Neural crest cell (in vitro differentiated cells): ENCODE measurements around the gene FAM20B. TPM values are rescaled to one million over a fixed set of nuclear protein-coding genes. Genes with fewer than 3 reads are reported as not detected.

Experiments used
- DNase-seq: peaks from one replicate; pipeline ENCODE4 v3.0.0; 2021; ENCODE audit warnings: low read depth, mixed read lengths, low spot score
- H3K27ac Mint-ChIP-seq: one replicate; pipeline ENCODE4 v1.8.0; 2021; ENCODE audit warnings: mild to moderate bottlenecking, mixed read lengths; ENCODE audit not compliant: unreplicated experiment
- H3K27me3 Mint-ChIP-seq: 2 replicates; pipeline ENCODE4 v1.8.0; 2021; ENCODE audit warnings: low read depth, mild to moderate bottlenecking, mixed read lengths
- H3K36me3 Mint-ChIP-seq: 2 replicates; pipeline ENCODE4 v1.8.0; 2021; ENCODE audit warnings: low read depth, mild to moderate bottlenecking, mixed read lengths
- H3K4me1 Mint-ChIP-seq: 2 replicates; pipeline ENCODE4 v1.8.0; 2021; ENCODE audit warnings: mixed read lengths
- H3K4me3 Mint-ChIP-seq: one replicate; pipeline ENCODE4 v1.8.0; 2021; ENCODE audit warnings: mild to moderate bottlenecking, mixed read lengths
- H3K9me3 Mint-ChIP-seq: 2 replicates; pipeline ENCODE4 v1.8.0; 2021; ENCODE audit warnings: mixed read lengths
- total RNA-seq: library from RNA; stranded (reverse); gene quantifications from 2 replicates; pipeline ENCODE4 v1.2.1, GENCODE V29; 2021
- TF ChIP-seq, protein P1 (sequence below): fragments of 200-600 bp; sonication (generic); conservative IDR thresholded peaks from 2 replicates; pipeline ENCODE4 v1.5.0; 2021; ENCODE audit warnings: antibody characterized with exemption, mild to moderate bottlenecking

Gene FAM20B
- total RNA-seq, 1 donor from 2014 or later, result 39.7 TPM

DNA sequence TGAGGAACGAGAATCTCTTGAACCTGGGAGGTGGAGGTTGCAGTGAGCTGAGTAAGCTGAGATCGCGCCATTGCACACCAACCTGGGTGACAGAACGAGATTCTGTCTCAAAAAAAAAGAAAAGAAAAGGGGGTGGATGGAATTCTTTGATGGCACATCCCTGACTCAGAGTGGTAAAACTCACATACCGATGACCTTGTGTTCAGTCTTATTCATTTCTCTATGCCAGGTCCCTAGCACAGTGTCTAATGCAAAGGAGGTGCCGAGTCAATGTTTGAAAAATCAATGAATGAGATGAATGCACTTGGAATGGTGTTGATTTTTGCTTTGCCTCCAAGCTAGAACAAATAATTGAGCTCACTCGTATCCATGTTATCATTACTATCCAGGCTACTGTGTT is 18.5 kb upstream of the FAM20B start:
- H3K36me3 Mint-ChIP-seq, result no peaks in the 10 kb centered on the region
- no peak overlapping the region for H3K4me3 Mint-ChIP-seq
- H3K27ac Mint-ChIP-seq, result no peak overlapping the region
- DNase-seq, result no peak
- peaks cover 14% of the 10 kb centered on the region for H3K4me1 Mint-ChIP-seq
- TF ChIP-seq, protein P1, sequence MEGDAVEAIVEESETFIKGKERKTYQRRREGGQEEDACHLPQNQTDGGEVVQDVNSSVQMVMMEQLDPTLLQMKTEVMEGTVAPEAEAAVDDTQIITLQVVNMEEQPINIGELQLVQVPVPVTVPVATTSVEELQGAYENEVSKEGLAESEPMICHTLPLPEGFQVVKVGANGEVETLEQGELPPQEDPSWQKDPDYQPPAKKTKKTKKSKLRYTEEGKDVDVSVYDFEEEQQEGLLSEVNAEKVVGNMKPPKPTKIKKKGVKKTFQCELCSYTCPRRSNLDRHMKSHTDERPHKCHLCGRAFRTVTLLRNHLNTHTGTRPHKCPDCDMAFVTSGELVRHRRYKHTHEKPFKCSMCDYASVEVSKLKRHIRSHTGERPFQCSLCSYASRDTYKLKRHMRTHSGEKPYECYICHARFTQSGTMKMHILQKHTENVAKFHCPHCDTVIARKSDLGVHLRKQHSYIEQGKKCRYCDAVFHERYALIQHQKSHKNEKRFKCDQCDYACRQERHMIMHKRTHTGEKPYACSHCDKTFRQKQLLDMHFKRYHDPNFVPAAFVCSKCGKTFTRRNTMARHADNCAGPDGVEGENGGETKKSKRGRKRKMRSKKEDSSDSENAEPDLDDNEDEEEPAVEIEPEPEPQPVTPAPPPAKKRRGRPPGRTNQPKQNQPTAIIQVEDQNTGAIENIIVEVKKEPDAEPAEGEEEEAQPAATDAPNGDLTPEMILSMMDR, result no peak
- H3K27me3 Mint-ChIP-seq, result peaks cover 33% of the 10 kb centered on the region
- H3K9me3 Mint-ChIP-seq, result no peaks in the 10 kb centered on the region

- Mint-ChIP-seq H3K4me3 (no peak overlapping the region), H3K27ac (no peak overlapping the region), H3K9me3 (no peaks in the 10 kb centered on the region), H3K36me3 (no peaks in the 10 kb centered on the region), H3K27me3 (peaks cover 19% of the 10 kb centered on the region), H3K4me1 (no peaks in the 10 kb centered on the region)
- DNase-seq, result no peak
- TF ChIP-seq, protein P1, result no peak
Measured at GRCh38 chr1:179010671-179011070, 15.0 kb upstream of the FAM20B start.

- Mint-ChIP-seq H3K27me3 (peaks cover 14% of the 10 kb centered on the region), H3K27ac (no peak overlapping the region), H3K9me3 (no peaks in the 10 kb centered on the region), H3K36me3 (no peaks in the 10 kb centered on the region), H3K4me3 (no peak overlapping the region), H3K4me1 (peaks cover 4% of the 10 kb centered on the region)
- no peak for DNase-seq
- TF ChIP-seq, protein P1, result no peak
Measured at GRCh38 chr1:179012038-179012437, 13.7 kb upstream of the FAM20B start.

- Mint-ChIP-seq H3K4me3 (no peak overlapping the region), H3K27ac (no peak overlapping the region), H3K9me3 (no peaks in the 10 kb centered on the region), H3K36me3 (no peaks in the 10 kb centered on the region), H3K27me3 (peaks cover 3% of the 10 kb centered on the region), H3K4me1 (peaks cover 21% of the 10 kb centered on the region)
- no peak for DNase-seq
- TF ChIP-seq, protein P1, result no peak
Measured at GRCh38 chr1:179014123-179014522, 11.6 kb upstream of the FAM20B start.

- no peaks in the 10 kb centered on the region for H3K36me3 Mint-ChIP-seq
- no peak for DNase-seq
- no peak overlapping the region for H3K27ac Mint-ChIP-seq
- TF ChIP-seq, protein P1, result no peak
- no peaks in the 10 kb centered on the region for H3K9me3 Mint-ChIP-seq
- peaks cover 21% of the 10 kb centered on the region for H3K4me1 Mint-ChIP-seq
- no peak overlapping the region for H3K4me3 Mint-ChIP-seq
- peaks cover 3% of the 10 kb centered on the region for H3K27me3 Mint-ChIP-seq
Measured at GRCh38 chr1:179015396-179015795, 10.3 kb upstream of the FAM20B start.
